HG02759 (cell line): ENCODE data around the gene SPSB4.
"Not testable (repeated sequence)": the region's sequence is repeated elsewhere in the genome, so short reads cannot be mapped to it uniquely, and the experiment has no call there.

Experiments used
- ATAC-seq: cut with Tn5 transposase; IDR thresholded peaks from one replicate; pipeline ENCODE4 v1.9.1; 2021; ENCODE audit warnings: mild to moderate bottlenecking, moderate library complexity; ENCODE audit not compliant: unreplicated experiment

The SPSB4 gene

DNA sequence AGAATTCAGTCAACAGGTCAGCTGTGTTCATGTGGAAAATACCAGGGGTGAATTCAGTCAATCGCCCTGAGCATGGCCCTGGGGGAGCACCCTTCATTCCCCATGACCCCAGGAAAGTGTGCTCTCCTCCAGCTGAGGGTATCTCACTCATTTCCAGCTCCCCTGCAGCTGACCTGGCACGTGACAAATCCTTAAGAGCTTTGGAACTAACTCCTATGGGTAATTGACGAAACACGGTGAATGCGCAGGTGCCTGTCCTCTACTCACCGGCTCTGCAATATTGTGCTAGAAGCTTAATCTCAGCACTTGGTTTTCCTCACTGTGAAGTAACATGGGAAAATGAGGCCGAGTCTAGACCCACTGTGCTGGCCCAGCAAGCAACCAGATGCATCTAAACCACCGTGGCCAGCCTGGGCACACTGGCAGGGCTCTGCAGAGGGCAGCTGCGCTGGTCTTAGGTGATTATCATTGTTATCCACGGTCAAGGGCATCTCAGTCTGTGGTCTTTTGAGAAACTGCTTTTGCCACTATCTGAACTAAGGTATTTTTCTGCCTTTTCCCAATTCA, 63.1 kb downstream of the SPSB4 start:
- no peak for ATAC-seq

DNA sequence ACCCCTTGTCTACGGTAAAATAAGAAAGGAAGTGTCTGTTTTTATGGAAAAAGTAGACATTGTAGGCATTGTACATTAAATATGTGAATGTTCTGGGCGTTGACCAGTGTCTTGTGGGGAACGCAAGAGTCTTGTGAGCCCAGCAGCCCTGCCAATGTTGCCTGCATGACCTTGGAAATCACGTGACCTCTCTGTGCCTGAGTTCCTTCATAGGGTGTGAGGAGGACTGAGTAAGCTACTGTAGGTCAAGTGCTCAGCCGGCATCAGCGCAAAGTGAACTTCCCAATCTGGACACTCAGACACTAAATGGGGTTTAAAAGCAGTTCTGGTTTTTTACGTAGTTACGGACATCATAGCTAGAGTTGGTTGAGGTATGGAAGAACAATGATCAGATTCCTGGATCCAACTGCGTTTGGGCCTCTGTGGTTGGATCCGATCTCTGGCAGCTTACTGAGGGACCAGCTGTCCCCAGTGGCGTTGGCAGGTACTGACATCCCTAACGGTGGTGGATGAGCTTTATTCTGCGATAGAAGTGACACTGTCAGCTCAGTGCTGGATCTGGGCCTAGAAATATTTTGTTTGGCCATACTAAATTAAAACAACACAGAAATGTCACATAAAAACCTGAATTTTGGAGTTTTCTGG, 63.8 kb downstream of the SPSB4 start:
- ATAC-seq, result no peak

DNA sequence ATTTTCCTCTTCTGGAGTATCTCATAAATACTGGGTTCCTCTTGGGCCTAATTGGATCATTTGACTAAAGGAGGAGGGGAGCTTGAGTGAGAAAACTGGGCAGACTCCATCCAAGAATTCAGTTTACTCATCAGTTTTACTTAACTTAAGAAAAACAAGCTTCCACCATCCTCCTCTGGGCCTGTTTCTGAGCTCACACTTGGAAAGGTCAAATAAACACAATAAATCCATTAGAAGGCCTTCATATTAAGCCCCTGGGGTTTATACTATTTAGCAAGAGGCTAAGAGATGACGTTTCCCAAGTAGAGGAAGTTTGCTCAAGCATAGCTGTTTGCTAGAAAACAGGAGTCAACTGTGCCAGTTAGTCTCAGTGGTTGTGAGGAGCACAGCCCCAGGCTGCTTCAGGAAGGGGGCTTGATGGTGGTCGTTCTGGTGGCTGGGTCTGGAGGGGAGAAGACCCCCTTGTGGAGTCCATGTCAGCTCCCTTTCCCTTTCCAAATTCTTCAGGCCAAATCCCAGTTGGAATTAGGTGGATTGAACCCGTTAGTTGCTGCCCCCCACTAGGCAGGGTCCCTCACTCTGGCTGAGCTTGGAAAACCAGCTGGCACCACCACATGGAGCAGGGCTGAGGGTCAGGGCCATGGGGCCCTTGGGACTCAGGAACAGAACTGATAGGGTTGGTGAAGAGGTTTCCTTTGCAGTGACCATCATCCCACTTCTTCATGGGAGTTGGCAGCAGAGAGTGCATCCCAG, 64.8 kb downstream of the SPSB4 start:
- ATAC-seq, result no peak

DNA sequence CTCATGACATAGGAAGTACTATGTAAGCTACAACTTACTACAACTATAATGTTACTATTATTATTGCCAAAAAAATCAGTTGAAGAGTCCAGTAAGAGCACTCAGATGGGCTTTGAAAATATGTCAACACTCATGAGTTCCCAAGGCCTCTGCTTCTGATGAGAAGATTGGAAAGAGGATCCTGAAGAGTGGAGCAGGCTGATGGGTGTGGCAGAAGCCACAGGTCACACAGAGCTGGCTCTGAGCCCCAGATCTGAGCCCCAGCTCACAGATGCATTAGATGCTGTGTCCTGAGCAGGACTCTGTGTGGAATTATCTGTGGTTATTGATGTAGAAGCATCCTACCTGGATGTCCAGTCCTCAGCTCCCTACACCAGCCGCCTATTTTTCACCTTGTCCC, 65.6 kb downstream of the SPSB4 start:
- no peak for ATAC-seq

DNA sequence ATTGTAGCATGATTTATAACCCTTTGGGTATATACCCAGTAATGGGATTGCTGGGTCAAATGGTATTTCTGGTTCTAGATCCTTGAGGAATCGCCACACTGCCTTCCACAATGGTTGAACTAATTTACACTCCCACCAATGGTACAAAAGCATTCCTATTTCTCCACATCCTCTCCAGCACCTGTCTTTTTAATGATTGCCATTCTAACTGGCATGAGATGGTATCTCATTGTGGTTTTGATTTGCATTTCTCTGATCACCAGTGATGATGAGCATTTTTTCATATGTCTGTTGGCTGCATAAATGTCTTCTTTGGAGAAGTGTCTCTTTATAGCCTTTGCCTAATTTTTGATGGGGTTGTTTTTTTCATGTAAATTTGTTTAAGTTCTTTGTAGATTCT, 66.8 kb downstream of the SPSB4 start:
- ATAC-seq, result not testable (repeated sequence)

DNA sequence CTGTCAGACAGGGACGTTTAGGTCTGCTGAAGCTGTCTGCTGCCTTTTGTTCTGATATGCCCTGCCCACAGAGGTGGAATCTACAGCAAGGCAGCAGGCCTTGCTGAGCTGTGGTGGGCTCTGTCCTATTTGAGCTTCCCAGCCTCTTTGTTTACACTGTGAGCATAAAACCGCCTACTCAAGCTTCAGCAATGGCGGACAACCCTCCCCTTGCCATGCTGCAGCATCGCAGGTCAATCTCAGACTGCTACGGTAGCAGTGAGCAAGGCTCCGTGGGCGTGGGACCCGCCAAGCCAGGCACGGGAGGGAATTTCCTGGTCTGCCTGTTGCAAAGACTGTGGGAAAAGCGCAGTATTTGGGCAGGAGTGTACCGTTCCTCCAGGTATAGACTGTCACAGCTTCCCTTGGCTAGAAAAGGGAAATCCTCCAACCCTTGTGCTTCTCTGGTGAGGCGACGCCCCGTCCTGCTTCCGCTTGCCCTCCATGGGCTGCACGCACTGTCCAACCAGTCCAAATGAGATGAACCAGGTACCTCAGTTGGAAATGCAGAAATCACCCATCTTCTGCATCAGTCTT, 71.4 kb downstream of the SPSB4 start:
- no peak for ATAC-seq

DNA sequence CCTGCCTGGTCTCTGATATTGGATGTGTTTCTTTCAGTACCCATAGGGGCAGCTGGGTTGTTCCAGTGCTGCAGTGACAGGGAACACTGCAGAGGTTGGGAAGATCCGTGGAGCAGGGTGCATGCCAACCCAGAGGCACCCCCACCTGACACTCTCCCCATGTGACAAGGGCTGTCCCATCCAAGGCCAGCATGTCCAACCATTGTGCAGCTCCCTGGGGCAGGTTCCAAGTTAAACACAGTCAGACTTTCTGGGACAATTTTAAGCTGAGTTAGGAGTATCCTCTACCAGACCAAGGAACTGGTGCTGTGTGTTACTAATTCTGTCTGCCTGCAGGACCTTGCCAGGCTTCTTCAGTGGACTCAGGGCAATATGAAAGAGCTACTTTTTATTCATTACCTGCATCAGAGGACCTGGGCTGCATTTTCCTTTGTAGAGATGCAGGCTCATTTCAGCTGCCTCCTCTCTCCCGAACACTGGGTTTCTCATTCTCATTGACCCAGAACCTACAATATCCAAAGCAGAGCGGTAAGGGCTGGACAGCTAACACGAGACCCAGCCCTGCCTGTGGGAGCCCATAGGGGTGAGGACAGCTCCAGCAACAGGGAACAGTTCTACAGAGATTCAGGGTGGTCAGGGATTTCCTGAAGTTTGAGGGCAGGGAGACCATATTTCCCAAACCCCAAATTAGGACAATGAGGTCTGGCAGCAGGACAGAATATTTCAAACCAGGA, 72.7 kb downstream of the SPSB4 start:
- ATAC-seq, result no peak

DNA sequence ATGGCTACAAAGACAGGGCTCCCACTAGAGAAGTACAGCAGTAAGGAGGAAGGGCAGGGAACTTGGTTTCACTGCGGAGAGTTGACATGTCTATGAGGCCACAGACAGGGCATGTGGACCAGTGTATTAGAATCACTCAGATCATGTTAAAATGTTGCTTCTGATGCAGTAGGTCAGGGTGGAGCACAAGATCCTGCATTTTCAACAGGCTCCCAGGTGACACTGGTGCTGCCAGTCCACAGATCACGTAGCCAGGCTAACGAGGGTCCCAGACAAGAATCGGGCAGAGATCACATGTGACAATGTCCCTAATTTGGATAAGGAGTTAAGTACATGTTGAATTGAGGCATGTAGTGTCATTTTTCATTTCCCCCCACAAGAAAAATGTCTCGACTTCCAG, 73.6 kb downstream of the SPSB4 start:
- no peak for ATAC-seq

DNA sequence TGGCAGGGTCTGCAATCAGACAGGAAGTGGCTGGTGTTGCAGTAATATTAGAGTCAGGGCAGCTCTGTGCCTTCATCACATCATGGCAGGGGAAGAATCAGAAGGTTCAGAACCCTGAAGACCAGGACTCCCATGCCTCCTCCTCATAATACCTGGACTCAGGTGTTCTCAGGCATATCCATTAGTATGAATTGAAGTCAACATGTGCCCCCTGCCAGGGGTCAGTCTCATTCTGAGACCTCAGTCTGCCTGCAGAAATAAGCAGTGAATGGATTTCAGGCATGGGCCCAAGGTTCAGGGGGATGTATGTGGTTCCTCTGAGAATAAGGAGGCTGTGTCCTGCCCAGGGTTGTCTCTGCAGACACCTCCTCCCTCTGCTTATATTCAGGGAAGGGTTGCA, 74.2 kb downstream of the SPSB4 start:
- no peak for ATAC-seq

DNA sequence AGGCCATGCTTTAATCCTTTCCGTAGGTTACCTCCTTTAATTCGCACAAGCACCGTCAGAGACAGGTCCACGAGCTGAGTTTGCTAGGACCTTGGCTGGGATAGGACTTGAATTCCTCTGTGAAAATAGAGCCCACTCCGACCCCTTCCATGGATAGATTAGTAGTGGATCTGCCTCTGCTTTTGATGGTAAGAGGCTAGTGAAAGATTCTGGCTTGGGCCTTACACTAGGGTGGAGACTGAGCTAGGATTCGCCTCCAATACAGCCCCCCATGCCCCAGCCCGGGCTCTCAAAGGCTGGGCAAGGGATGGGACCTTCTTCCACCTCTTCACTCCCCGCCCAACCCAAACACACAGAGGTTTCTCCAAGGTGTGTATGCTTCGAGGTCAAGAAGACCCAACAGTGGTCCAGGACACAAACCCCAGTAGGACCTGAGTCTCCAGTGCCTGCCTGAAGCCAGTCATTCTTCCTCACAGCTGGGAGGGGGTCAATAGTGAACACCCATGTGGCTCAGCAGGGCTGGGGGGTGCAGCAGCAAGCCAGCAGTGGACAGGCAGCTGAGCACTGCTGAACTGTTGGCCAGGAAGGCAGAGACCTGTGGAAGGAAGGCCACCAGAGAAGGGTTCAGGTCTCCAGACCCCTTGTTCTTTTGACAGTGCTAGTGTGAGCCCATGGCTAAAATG, 75.7 kb downstream of the SPSB4 start:
- no peak for ATAC-seq

DNA sequence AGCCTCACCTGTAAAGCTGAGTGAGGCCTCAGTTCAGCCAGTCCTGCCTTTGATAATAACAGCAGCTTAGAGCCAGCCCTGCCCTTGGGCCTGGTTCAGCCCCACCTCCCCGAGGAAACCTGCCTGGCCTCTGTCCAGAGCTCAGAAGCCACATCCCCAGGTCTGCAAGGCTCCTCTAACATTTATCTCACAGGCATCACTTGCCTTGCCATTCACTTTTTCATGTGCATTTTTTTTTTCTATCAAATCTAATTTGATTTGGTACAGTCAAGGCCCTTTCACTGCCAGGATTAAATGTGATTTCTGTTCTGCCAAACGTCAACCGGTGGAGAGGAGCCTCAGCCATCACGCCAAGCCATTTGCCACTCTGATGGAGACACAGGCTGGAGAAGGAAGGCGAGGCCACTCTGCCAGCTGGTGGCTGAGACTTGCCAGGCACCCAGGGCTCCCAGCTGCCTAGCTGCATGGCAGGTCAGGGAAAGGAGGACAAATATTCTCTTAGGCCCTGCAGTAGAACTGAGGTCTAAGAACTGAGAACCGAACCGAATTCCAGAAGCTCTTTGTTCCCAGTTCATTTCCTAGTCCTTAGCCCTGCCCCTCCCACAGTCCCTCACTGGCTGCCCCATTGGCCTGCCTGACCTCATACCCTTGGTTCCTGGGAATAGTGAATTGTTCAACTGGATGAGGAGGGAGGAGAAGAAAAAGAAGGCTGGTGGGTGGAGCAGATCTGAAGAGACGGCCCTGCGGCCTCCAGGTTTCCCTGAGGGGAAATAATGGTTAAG, 76.4 kb downstream of the SPSB4 start:
- no peak for ATAC-seq

DNA sequence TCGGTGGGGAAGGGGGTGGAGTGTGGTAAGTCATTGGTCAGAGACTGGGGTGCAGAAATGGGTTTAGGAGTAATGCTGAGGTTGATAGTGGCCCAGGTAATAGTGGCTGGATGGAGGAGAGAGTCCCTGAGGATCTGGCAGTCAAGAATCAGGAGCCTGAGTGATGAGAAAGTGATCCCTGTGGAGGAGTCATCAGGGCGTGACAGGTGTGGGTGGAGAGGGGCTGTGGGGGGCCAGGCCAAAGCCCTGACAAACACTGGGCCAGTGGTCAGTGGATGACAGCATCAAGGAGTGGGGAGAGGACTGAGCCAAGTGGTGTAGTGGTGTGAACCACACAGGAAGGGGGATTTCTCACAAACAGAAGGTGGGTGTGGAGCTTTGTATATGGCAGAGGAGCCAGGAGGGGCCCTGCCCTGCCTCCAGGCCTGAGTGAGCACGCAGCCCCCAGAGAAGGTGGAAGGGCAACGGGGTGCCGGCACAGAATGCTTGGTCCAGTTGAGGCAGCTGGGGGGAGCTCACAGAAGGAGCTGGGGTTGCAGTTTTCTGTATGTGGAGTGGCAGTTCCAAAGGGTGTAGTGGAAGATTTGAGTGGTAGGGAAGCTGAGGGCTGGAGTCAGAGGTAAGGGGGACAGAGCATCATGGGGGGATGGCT, 77.1 kb downstream of the SPSB4 start:
- ATAC-seq, result no peak

DNA sequence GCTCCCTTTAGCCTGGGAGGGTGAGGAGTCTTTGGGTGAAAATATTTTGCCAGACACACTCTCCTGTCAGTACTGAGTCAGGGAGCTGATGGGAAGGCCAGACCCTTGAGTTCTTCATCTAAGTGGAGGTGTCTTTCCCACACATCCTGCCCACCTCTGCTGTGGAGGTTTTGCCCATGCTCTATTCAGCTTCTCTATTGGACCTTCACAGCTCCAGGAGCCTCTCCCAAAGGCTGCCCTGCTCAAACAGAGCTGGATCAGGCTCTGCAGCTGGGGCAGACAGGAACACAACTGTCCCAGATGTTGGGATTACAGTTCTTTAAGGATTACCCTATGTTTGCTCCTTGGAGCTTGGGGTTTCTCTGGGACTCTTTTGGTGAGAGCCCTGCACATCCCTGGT, 77.9 kb downstream of the SPSB4 start:
- ATAC-seq, result no peak

DNA sequence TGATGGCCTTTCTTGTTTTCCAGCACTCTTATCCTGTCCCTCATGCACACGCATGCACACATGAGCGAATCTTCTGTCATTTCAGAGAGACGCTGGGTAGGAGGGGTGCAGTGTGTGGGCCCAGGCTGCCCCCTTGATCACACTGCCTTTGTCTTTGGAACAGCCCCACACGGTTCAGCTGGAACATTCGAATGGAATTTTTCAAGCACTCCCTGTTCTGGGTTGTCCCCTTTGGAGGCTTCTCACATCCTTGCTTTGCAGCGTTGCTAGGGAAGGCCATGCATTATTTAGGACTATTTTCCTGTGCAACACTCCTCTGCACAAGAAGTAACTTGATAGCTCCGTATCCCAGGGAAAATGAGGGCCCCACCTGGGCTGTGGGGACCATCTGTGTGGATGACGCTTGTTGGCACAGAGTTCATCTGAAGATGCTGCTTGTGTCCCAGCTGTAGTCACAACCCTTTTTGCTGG, 78.4 kb downstream of the SPSB4 start:
- no peak for ATAC-seq

DNA sequence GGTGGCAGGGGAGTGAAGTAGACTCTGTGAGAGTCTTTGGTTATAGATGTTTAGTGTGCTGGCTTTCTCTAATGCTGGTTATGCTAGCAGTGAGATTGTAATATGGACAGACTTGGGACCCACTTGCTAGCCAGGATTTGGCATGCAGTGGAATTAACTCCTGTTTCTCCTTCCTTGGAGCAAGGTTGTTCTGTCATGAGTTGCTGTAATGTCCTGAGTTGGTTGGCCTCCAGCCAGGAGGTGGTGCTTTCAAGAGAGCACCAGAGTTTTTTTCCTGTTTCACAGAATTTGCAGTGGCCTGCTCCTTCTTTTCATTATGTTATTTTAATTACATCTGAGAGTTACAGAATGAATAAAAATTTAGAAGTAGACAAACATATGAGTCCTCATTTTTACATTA, 92.4 kb downstream of the SPSB4 start:
- no peak for ATAC-seq

DNA sequence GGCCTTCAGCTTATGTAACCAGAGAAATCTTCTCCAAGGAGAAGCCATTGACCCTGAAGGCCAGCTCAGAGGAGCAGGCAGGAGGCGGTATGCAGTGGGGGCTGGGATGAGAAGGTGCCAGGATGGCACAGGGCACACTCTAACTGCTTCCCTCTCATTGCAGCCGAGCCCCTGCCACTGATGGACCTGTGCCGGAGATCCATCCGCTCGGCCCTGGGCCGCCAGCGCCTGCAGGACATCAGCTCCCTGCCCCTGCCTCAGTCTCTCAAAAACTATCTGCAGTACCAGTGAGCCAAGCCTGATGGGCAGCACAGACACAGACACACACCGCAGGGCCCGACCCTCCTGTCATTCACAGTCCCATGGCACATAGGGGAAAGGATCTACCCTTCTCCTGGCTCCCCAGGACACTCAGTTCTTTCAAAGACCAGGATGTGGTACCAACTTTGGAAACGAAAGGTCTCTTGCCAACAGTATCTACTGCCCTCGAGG, 95.9 kb downstream of the SPSB4 start:
- ATAC-seq, result no peak

DNA sequence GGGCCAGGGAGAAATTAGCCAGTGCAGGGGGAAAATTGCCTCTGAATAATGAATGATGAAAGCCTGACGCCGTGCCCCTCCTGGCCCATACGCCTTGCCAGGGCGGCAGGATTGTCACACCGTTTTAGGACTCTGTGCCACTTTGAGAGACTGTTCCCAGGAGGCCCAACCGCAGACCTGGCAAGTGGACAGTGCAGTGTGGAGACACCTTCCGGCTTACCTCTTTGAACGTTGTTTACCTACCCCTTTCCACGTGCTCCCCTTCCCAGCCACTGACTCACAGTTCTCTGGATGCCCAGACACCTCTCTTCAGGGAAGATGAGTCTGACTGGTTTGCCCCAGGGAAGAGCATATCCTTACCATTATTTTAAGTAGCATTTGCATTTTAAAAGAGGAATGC, 96.5 kb downstream of the SPSB4 start:
- no peak for ATAC-seq

DNA sequence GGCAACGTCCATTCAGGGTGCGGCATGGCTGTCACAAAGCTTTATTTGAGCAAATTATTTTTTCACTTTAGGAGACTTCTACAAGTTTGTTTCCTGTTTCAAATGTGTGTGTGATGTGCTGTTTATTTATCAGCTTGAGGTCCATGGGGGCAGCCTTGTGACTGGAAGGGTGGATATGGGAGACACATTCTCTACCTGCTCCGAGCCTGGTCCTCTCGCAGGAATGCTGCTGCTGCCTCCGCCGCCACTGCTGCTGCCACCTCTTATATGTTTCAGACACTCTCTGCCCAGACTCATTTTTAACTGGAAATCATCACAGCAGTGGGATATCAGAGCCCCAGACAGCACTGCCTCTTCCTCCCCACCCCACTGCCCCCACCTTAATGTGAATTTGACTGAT, 97.0 kb downstream of the SPSB4 start:
- ATAC-seq, result no peak

DNA sequence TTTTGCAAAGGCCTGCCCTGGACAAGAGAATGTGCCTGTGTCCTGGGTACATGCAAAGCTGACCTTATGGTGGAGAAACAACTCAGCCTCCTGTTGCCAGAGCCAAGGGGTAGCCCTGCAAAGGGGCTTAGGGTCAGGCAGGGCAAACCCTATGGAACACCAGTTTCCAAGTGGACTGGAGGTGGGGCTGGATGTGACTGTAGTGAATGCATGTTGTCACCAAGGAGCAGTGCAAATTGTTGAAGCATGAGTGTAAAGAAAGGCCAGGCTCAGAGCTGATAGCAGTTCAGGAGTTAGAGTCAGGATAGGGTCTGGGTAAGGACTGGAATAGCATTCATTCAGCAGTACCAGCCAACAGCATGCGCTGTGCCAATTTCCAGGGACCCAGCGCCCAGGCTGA, 97.6 kb downstream of the SPSB4 start:
- no peak for ATAC-seq
